ENCODE measurements around the gene TBC1D24. TPM values are rescaled to one million over a fixed set of nuclear protein-coding genes. Genes with fewer than 3 reads are reported as not detected.

TBC1D24 gene
- total RNA-seq, 1 experiment from 2014 or later = 24.6 TPM

- intact Hi-C loops (cut with micrococcal nuclease) = no loop called here
- ATAC-seq (no peak), DNase-seq (ENCODE audit: low read depth, low spot score) (no peak)
- Histone ChIP-seq H3K4me3 (replicated peaks in 1 of 2; ENCODE audit: low read depth in 1 of 2, low read length in 2 of 2) (no peak overlapping the region), H4K20me1 (ENCODE audit: insufficient read depth) (no peaks in the 10 kb centered on the region), H3K36me3 (ENCODE audit: control insufficient read depth in 1 of 2, insufficient read depth in 2 of 2, low read length in 2 of 2) (no peaks in the 10 kb centered on the region), H3K4me2 (ENCODE audit: low read length) (peak overlapping the region; percentile 57), H3K27me3 (ENCODE audit: insufficient read depth, low read length) (no peaks in the 10 kb centered on the region), H3K27ac (ENCODE audit: low read depth, low read length) (peak overlapping the region; percentile 22; the same call in 1 of the 2 replicates), H3K9me3 (ENCODE audit: control insufficient read depth in 1 of 2, insufficient read depth in 1 of 2, low read depth in 1 of 2, low read length in 2 of 2) (no peaks in the 10 kb centered on the region), H3K9me2 (ENCODE audit: insufficient read depth) (no peaks in the 10 kb centered on the region), H3K79me2 (ENCODE audit: insufficient read depth, low read length) (peaks cover 14% of the 10 kb centered on the region; the same call in 1 of the 2 replicates), H3K9ac (ENCODE audit: low read length) (peak overlapping the region; percentile 32; the same call in 1 of the 2 replicates), H2AFZ (ENCODE audit: low read depth, low read length, poor library complexity, severe bottlenecking) (no peak overlapping the region), H3K4me1 (ENCODE audit: control insufficient read depth in 1 of 2, insufficient read depth in 2 of 2, low read length in 2 of 2) (peaks cover 37 to 71% of the 10 kb centered on the region in 2 experiments)
- CTCF ChIA-PET = no interaction called here
- RAD21 ChIA-PET (ENCODE audit: low non-redundant PET in 1 of 2, low total read pairs in 2 of 2, uncharacterized antibody in 2 of 2, unreplicated experiment in 2 of 2) = no interaction called here
- no peak for TF ChIP-seq CBX3 (IDR thresholded peaks at IDR 0.05; ENCODE audit: low read depth)
- no peak for TF ChIP-seq ZBTB33 (IDR thresholded peaks at IDR 0.05; ENCODE audit: extremely low read depth, insufficient replicate concordance, low read length)
- TF ChIP-seq ZFX (IDR thresholded peaks at IDR 0.05) = peak; percentile 65; the same call in 1 of the 2 replicates
- no peak for TF ChIP-seq CEBPB (IDR thresholded peaks at IDR 0.05; ENCODE audit: low read depth)
- TF ChIP-seq SIN3A (IDR thresholded peaks at IDR 0.05; ENCODE audit: low read depth) = no peak
- BruUV-seq (replicated peaks) = no TSS peak
- POLR2A ChIA-PET = no interaction called here
Measured at GRCh38 chr16:2471653-2472487, 3.1 kb upstream of the TBC1D24 start.

GRCh38 chr16:2472488-2472864, 2.5 kb upstream of the TBC1D24 start:
- H4K20me1 ChIP-seq (ENCODE audit: insufficient read depth) = no peaks in the 10 kb centered on the region
- H3K27ac ChIP-seq (ENCODE audit: low read depth, low read length) = no peak overlapping the region; the same call in 1 of the 2 replicates
- RAD21 ChIA-PET (ENCODE audit: low non-redundant PET in 1 of 2, low total read pairs in 2 of 2, uncharacterized antibody in 2 of 2, unreplicated experiment in 2 of 2) = no interaction called here
- H3K9me2 ChIP-seq (ENCODE audit: insufficient read depth) = no peaks in the 10 kb centered on the region
- H3K36me3 ChIP-seq (ENCODE audit: control insufficient read depth in 1 of 2, insufficient read depth in 2 of 2, low read length in 2 of 2) = no peaks in the 10 kb centered on the region
- no peak overlapping the region for H3K4me3 ChIP-seq (replicated peaks in 1 of 2; ENCODE audit: low read depth in 1 of 2, low read length in 2 of 2)
- intact Hi-C loops (cut with micrococcal nuclease) = no loop called here
- ATAC-seq (no peak), DNase-seq (ENCODE audit: low read depth, low spot score) (no peak)
- no TSS peak for BruUV-seq (replicated peaks)
- peaks cover 20% of the 10 kb centered on the region; the same call in 1 of the 2 replicates for H3K79me2 ChIP-seq (ENCODE audit: insufficient read depth, low read length)
- no peak overlapping the region for H3K4me2 ChIP-seq (ENCODE audit: low read length)
- H3K27me3 ChIP-seq (ENCODE audit: insufficient read depth, low read length) = no peaks in the 10 kb centered on the region
- peaks cover 33 to 65% of the 10 kb centered on the region in 2 experiments for H3K4me1 ChIP-seq (ENCODE audit: control insufficient read depth in 1 of 2, insufficient read depth in 2 of 2, low read length in 2 of 2)
- no peak overlapping the region for H3K9ac ChIP-seq (ENCODE audit: low read length)
- CTCF ChIA-PET = no interaction called here
- no peaks in the 10 kb centered on the region for H3K9me3 ChIP-seq (ENCODE audit: control insufficient read depth in 1 of 2, insufficient read depth in 1 of 2, low read depth in 1 of 2, low read length in 2 of 2)
- H2AFZ ChIP-seq (ENCODE audit: low read depth, low read length, poor library complexity, severe bottlenecking) = no peak overlapping the region
- POLR2A ChIA-PET = no interaction called here
- TF ChIP-seq ZNF274 (IDR thresholded peaks at IDR 0.05; ENCODE audit: low read depth, low read length) = no peak
- no peak for TF ChIP-seq ATF3 (IDR thresholded peaks at IDR 0.05)
- TF ChIP-seq EZH2phosphoT487 (IDR thresholded peaks at IDR 0.05; ENCODE audit: borderline replicate concordance) = no peak
- TF ChIP-seq JUND (IDR thresholded peaks at IDR 0.05) = no peak
- no peak for TF ChIP-seq MAX (IDR thresholded peaks at IDR 0.05)
- no peak for TF ChIP-seq REST (IDR thresholded peaks at IDR 0.05; ENCODE audit: low read depth)
